ENCODE results near the gene FRMD4A.

DNA sequence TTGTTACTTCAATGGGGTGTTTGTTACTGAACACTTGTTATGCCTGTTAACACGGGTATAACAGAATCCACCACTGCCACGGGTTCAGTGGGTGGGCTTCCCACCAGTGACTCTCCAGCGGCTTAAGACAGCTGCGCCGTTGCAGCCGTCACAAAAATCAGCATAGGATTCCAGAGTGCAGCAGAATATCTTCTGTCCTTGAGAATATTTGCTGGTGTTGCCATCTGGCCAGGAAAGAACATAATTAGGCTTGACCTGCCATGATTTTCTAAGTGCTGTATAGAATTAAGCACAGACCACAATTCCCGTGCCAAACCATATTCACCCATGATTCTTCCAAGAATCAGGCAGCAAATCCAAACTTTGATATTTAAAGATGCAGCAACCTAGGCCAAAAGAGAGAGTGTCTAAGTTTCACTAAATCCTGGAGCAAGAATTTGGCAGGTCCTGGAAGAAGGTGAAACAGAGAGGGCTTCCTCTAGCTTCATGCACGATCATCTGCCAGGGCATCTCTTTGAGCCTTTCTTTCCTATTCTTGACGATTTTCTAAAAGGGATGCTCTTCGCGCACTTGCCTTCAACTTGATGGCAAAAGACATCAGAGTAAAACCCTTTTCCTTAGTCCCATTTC is 95.0 kb downstream of the FRMD4A start:
- TF ChIP-seq, protein P1, sequence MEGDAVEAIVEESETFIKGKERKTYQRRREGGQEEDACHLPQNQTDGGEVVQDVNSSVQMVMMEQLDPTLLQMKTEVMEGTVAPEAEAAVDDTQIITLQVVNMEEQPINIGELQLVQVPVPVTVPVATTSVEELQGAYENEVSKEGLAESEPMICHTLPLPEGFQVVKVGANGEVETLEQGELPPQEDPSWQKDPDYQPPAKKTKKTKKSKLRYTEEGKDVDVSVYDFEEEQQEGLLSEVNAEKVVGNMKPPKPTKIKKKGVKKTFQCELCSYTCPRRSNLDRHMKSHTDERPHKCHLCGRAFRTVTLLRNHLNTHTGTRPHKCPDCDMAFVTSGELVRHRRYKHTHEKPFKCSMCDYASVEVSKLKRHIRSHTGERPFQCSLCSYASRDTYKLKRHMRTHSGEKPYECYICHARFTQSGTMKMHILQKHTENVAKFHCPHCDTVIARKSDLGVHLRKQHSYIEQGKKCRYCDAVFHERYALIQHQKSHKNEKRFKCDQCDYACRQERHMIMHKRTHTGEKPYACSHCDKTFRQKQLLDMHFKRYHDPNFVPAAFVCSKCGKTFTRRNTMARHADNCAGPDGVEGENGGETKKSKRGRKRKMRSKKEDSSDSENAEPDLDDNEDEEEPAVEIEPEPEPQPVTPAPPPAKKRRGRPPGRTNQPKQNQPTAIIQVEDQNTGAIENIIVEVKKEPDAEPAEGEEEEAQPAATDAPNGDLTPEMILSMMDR (IDR thresholded peaks at IDR 0.05) = no peak
- TF ChIP-seq POLR2AphosphoS5 (IDR thresholded peaks at IDR 0.05) = no peak
- TF ChIP-seq EP300 (IDR thresholded peaks at IDR 0.05) = no peak
- no peak for TF ChIP-seq POLR2A (IDR thresholded peaks at IDR 0.05)
